GM08714 (cell line): ENCODE data around the gene GORASP2.
A peak's percentile ranks its signal among the peaks of the same experiment; 100 is the strongest.
"Not testable (repeated sequence)": the region's sequence is repeated elsewhere in the genome, so short reads cannot be mapped to it uniquely, and the experiment has no call there.

Experiments used
- H3K4me3 ChIP-seq: fragments of 200-500 bp; sonication (Bioruptor generic); 2 replicates; pipeline ENCODE4 v1.5.1; 2014; ENCODE audit warnings: mild to moderate bottlenecking, low read length, inconsistent platforms
- ZNF274 ChIP-seq: IDR thresholded peaks from 2 replicates; pipeline ENCODE4 v1.6.1; 2012; ENCODE audit warnings: mild to moderate bottlenecking, low read depth, low read length

The GORASP2 gene

GRCh38 chr2:170911314-170911889, 17.7 kb upstream of the GORASP2 start:
- TF ChIP-seq ZNF274: peak; percentile 90
- H3K4me3 ChIP-seq: no peak overlapping the region

GRCh38 chr2:170914994-170915666, 13.9 kb upstream of the GORASP2 start:
- H3K4me3 ChIP-seq: not testable (repeated sequence)

DNA sequence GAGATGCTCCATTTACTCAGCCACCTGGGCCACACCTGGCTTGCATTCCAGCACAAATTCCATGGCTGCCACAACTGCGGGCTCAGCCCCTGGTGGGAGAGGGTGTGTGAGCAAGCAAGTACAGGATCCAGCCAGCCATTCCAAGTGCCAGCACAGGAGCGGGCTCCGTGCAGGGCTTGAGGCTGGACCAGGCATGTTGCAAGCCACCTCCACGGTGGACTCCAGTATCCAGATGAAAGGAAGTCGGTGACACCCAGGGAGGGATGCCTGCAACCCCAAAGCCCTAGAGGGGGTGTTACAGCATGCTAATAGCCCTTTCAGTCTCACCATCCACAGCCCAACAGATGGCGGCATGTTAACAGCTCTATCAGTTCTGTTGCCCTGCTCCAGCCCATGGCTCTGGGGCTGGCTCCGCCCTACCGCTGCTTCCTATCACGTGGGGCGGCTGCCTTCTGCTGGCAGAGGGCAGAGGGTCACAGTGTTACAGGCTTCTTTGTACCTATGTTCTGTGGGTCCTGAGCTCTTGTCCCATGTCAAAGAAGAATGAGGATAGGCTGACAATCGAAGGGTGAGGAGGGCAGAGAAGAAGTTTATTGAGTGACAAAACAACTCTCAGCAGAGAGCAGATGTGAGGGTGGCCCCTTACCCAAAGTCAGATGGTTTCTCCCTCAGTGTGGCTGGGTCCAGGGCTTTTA, 11.7 kb upstream of the GORASP2 start:
- H3K4me3 ChIP-seq: no peak overlapping the region
- no peak for TF ChIP-seq ZNF274

DNA sequence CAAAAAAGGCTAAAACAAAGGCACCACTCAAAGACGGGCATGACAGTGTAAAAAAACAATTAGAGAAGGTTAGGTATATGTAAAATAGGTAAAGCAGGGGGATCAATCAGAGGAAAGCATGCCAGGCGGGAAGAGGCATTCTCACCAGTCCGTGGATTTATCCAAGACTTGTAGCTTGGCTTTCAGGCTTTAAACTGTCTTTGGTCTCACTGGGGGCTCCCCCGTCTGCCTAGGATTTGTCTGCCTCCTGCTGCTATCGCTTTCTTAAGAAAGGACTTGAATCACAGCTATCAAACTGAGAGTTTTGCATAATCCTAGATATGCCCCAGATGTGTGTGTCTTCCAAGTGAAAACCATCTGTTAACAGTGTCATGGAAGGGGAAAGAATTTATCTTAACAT, 11.1 kb upstream of the GORASP2 start:
- no peak for TF ChIP-seq ZNF274
- H3K4me3 ChIP-seq: no peak overlapping the region

DNA sequence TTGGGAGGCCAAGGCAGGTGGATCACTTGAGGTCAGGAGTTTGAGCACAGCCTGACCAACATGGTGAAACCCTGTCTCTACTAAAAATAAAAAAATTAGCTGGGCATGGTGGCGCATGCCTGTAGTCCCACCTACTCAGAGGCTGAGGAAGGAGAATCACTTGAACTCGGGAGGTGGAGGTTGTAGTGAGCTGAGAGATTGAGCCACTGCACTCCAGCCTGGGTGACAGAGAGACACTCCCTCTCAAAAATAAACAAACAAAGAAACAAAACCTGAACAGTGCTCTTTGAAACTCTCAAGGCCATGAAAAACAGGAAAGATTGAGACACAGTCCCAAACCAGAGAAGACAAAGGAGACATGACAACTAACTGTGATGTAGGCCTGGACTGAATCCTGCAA, 7.2 kb upstream of the GORASP2 start:
- H3K4me3 ChIP-seq: not testable (repeated sequence)

GRCh38 chr2:170922634-170923494, 6.2 kb upstream of the GORASP2 start:
- no peak overlapping the region for H3K4me3 ChIP-seq
- no peak for TF ChIP-seq ZNF274

GRCh38 chr2:170923799-170924198, 5.3 kb upstream of the GORASP2 start:
- no peak for TF ChIP-seq ZNF274

DNA sequence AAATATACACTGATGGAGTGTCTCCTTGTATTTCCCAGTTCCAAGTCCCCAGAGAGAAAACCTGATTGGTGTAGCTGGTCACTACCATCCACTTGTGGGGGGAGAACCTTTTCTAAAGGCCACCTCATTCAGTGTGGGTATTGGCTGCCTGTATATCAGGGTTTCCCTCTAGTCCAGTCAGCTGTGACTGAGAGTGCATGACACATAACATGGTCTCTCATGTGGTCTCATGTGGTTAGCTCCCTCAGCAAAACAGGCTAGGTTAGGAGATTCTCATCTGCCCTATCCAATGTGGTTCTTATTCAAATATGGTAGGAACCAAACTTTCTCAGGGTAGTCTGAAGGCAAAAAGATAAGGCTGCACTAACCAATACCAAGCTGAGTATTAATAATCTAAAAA, 4.1 kb upstream of the GORASP2 start:
- no peak for TF ChIP-seq ZNF274

More at GRCh38 chr2:170923799-170924198, 5.3 kb upstream of the GORASP2 start:
- H3K4me3 ChIP-seq: no peak overlapping the region

GRCh38 chr2:170925923-170926322, 3.1 kb upstream of the GORASP2 start:
- no peak for TF ChIP-seq ZNF274
- no peak overlapping the region for H3K4me3 ChIP-seq

More for the DNA sequence above, 4.1 kb upstream of the GORASP2 start:
- no peak overlapping the region for H3K4me3 ChIP-seq

DNA sequence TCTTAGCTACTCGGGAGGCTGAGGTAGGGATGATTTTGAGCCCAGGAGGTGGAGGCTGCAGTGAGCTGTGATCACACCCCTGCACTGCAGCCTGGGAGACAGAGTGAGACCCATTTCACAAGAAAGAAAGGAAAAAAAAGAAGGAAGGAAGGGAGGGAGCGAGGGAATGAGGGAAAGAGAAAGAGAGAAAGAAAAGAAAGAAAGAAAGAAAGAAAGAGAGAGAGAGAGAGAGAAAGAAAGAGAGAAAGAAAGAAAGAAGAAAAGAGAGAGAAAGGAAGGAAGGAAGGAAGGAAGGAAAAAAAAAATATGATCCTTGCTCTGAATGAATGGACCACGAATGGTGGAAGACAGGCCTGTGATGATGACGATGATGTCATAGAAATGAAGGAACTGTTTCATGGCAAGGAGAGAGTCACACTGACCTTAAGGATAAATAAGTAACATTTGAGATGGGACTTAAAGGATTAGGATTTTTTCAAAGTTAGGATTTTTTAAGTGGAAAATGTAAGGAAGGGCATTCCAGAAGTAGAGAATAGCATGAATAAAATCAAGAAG, 2.2 kb upstream of the GORASP2 start:
- TF ChIP-seq ZNF274: no peak
- no peak overlapping the region for H3K4me3 ChIP-seq

- H3K4me3 ChIP-seq: peak overlapping the region; percentile 47; the same call in 1 of the 2 replicates
- no peak for TF ChIP-seq ZNF274
Observed at GRCh38 chr2:170928036-170928823, 823 bp upstream of the GORASP2 start.

- TF ChIP-seq ZNF274: no peak
- peak overlapping the region; percentile 93 for H3K4me3 ChIP-seq
Observed at GRCh38 chr2:170929686-170930050, 615 bp downstream of the GORASP2 start.
